ENCODE results near the gene SARNP.
"Not testable (repeated sequence)": the region's sequence is repeated elsewhere in the genome, so short reads cannot be mapped to it uniquely, and the experiment has no call there.

Gene SARNP

GRCh38 chr12:55845785-55846496 is 28.4 kb upstream of the SARNP start:
- Mint-ChIP-seq H3K27me3 (peaks cover 69% of the 10 kb centered on the region), H3K4me3 (no peak overlapping the region), H3K27ac (no peak overlapping the region), H3K36me3 (no peaks in the 10 kb centered on the region), H3K9me3 (no peaks in the 10 kb centered on the region), H3K4me1 (peaks cover 6% of the 10 kb centered on the region)
- no peak for DNase-seq
- CTCF ChIA-PET: interaction anchor here (1.0 kb wide), 1 partner anchor 107 kb away, joined by 3 read pairs; no protein-coding TSS in a partner anchor

- Mint-ChIP-seq H3K27ac (no peak overlapping the region), H3K36me3 (no peaks in the 10 kb centered on the region), H3K9me3 (no peaks in the 10 kb centered on the region), H3K4me1 (peaks cover 6% of the 10 kb centered on the region), H3K27me3 (peaks cover 70% of the 10 kb centered on the region), H3K4me3 (no peak overlapping the region)
- CTCF ChIA-PET: interaction anchor here (1.0 kb wide), 1 partner anchor 107 kb away, joined by 3 read pairs; no protein-coding TSS in a partner anchor
- DNase-seq: no peak
Observed at GRCh38 chr12:55845361-55845760, 27.8 kb upstream of the SARNP start.

GRCh38 chr12:55844961-55845360 is 27.4 kb upstream of the SARNP start:
- Mint-ChIP-seq H3K36me3 (no peaks in the 10 kb centered on the region), H3K4me1 (peaks cover 6% of the 10 kb centered on the region), H3K4me3 (no peak overlapping the region), H3K27me3 (peaks cover 66% of the 10 kb centered on the region), H3K27ac (no peak overlapping the region), H3K9me3 (no peaks in the 10 kb centered on the region)
- CTCF ChIA-PET: no interaction called here
- DNase-seq: no peak

- no peaks in the 10 kb centered on the region for H3K36me3 Mint-ChIP-seq
- H3K4me3 Mint-ChIP-seq: no peak overlapping the region
- no peak overlapping the region for H3K27ac Mint-ChIP-seq
- CTCF ChIA-PET: no interaction called here
- H3K9me3 Mint-ChIP-seq: no peaks in the 10 kb centered on the region
- no peak for DNase-seq
- peaks cover 6% of the 10 kb centered on the region for H3K4me1 Mint-ChIP-seq
- peaks cover 54% of the 10 kb centered on the region for H3K27me3 Mint-ChIP-seq
Observed at GRCh38 chr12:55843431-55843830, 25.9 kb upstream of the SARNP start.

- Mint-ChIP-seq H3K4me1 (peaks cover 6% of the 10 kb centered on the region), H3K4me3 (no peak within 1 kb of the TSS), H3K36me3 (no peaks in the 10 kb centered on the region), H3K27me3 (peaks cover 52% of the 10 kb centered on the region), H3K9me3 (no peaks in the 10 kb centered on the region), H3K27ac (no peak within 1 kb of the TSS)
- DNase-seq: no peak
- CTCF ChIA-PET: no interaction called here
Observed at GRCh38 chr12:55842681-55843429, 25.3 kb upstream of the SARNP start, which contains the start of gene MMP19. Gene MMP19, minus strand, starts transcription at chr12:55842936. Its CDS starts 106 bp downstream, at chr12:55842830.

- CTCF ChIA-PET: no interaction called here
- Mint-ChIP-seq H3K27ac (no peak overlapping the region), H3K36me3 (no peaks in the 10 kb centered on the region)
Observed at GRCh38 chr12:55840581-55841351, 23.2 kb upstream of the SARNP start.

GRCh38 chr12:55839345-55840140 is 22.0 kb upstream of the SARNP start:
- Mint-ChIP-seq H3K36me3 (no peaks in the 10 kb centered on the region), H3K9me3 (no peaks in the 10 kb centered on the region), H3K4me1 (peaks cover 3% of the 10 kb centered on the region), H3K27me3 (peaks cover 42% of the 10 kb centered on the region), H3K4me3 (no peak overlapping the region), H3K27ac (no peak overlapping the region)
- no peak for DNase-seq
- CTCF ChIA-PET: no interaction called here

More at GRCh38 chr12:55840581-55841351, 23.2 kb upstream of the SARNP start:
- Mint-ChIP-seq H3K27me3 (peaks cover 42% of the 10 kb centered on the region), H3K9me3 (no peaks in the 10 kb centered on the region), H3K4me3 (no peak overlapping the region), H3K4me1 (peaks cover 3% of the 10 kb centered on the region)
- DNase-seq: no peak

GRCh38 chr12:55838361-55838760 is 20.8 kb upstream of the SARNP start:
- Mint-ChIP-seq H3K4me3 (no peak overlapping the region), H3K27ac (no peak overlapping the region), H3K4me1 (peaks cover 4% of the 10 kb centered on the region), H3K27me3 (peaks cover 34% of the 10 kb centered on the region), H3K36me3 (no peaks in the 10 kb centered on the region), H3K9me3 (no peaks in the 10 kb centered on the region)
- CTCF ChIA-PET: no interaction called here
- no peak for DNase-seq

- H3K9me3 Mint-ChIP-seq, H3K27ac Mint-ChIP-seq, H3K27me3 Mint-ChIP-seq, CTCF ChIA-PET, H3K4me3 Mint-ChIP-seq, DNase-seq, H3K36me3 Mint-ChIP-seq: not testable (repeated sequence)
- peaks cover 31% of the 10 kb centered on the region for H3K4me1 Mint-ChIP-seq
Observed at GRCh38 chr12:55834400-55834799, 16.9 kb upstream of the SARNP start.

GRCh38 chr12:55833056-55833455 is 15.5 kb upstream of the SARNP start:
- Mint-ChIP-seq H3K36me3 (peaks cover 3% of the 10 kb centered on the region), H3K4me1 (peaks cover 40% of the 10 kb centered on the region), H3K27ac (no peak overlapping the region), H3K4me3 (no peak overlapping the region), H3K27me3 (peaks cover 4% of the 10 kb centered on the region), H3K9me3 (no peaks in the 10 kb centered on the region)
- no peak for DNase-seq
- CTCF ChIA-PET: no interaction called here

- CTCF ChIA-PET: interaction anchor here (0.5 to 2.9 kb wide), 5 partner anchors 11 to 115 kb away, joined by 3 to 15 read pairs (median 3); no protein-coding TSS in a partner anchor
- no peak for DNase-seq
- Mint-ChIP-seq H3K4me1 (peaks cover 55% of the 10 kb centered on the region), H3K9me3 (no peaks in the 10 kb centered on the region), H3K4me3 (peak overlapping the region; percentile 97), H3K27ac (no peak overlapping the region), H3K27me3 (no peaks in the 10 kb centered on the region), H3K36me3 (peaks cover 13% of the 10 kb centered on the region)
Observed at GRCh38 chr12:55831447-55831815, 13.9 kb upstream of the SARNP start.

GRCh38 chr12:55830601-55831446 is 13.3 kb upstream of the SARNP start:
- H3K36me3 Mint-ChIP-seq: peaks cover 18% of the 10 kb centered on the region
- CTCF ChIA-PET: interaction anchor here (0.5 to 2.9 kb wide), 10 partner anchors 10 to 742 kb away, joined by 3 to 15 read pairs (median 3); partner anchors contain the start of genes DGKA, ORMDL2 and SARNP
- peak overlapping the region; percentile 97 for H3K4me3 Mint-ChIP-seq
- H3K27me3 Mint-ChIP-seq: no peaks in the 10 kb centered on the region
- no peaks in the 10 kb centered on the region for H3K9me3 Mint-ChIP-seq
- peaks cover 60% of the 10 kb centered on the region for H3K4me1 Mint-ChIP-seq
- peak; percentile 71 for DNase-seq
- peak overlapping the region; percentile 94 for H3K27ac Mint-ChIP-seq
